H9 (cell line): ENCODE data around the gene KLC4. TPM values are rescaled to one million over a fixed set of nuclear protein-coding genes. Genes with fewer than 3 reads are reported as not detected.
A peak's percentile ranks its signal among the peaks of the same experiment; 100 is the strongest.

Experiments used
- DNase-seq: peaks from one replicate; pipeline ENCODE4 v3.0.0-alpha.2; 2017
- H2AFZ ChIP-seq: one replicate; pipeline ENCODE4 v1.6.1; 2013; ENCODE audit warnings: mild to moderate bottlenecking, low read length, control low read depth, moderate library complexity
- H2AK5ac ChIP-seq: 2 replicates; pipeline ENCODE4 v1.6.1; 2013; ENCODE audit warnings: low read length, control low read depth, mixed read lengths; ENCODE audit not compliant: insufficient read length
- H2BK120ac ChIP-seq: one replicate; pipeline ENCODE4 v1.6.1; 2013; ENCODE audit warnings: low read depth, mild to moderate bottlenecking, low read length, control low read depth, inconsistent platforms; ENCODE audit not compliant: poor library complexity, severe bottlenecking
- H2BK12ac ChIP-seq: 2 replicates; pipeline ENCODE4 v1.6.1; 2013; ENCODE audit warnings: low read length, control low read depth, mixed read lengths, low read depth; ENCODE audit not compliant: insufficient read length
- H2BK15ac ChIP-seq: 2 replicates; pipeline ENCODE4 v1.6.1; 2013; ENCODE audit warnings: low read depth, low read length, control low read depth
- H2BK20ac ChIP-seq: one replicate; pipeline ENCODE4 v1.6.1; 2013; ENCODE audit warnings: low read depth, mild to moderate bottlenecking, low read length, control low read depth, inconsistent platforms; ENCODE audit not compliant: poor library complexity, severe bottlenecking
- H2BK5ac ChIP-seq: 2 replicates; pipeline ENCODE4 v1.6.1; 2013; ENCODE audit warnings: low read length, control low read depth, mixed read lengths; ENCODE audit not compliant: insufficient read length
- H3K14ac ChIP-seq: 2 replicates; pipeline ENCODE4 v1.6.1; 2013; ENCODE audit warnings: low read length, control low read depth; ENCODE audit not compliant: insufficient read depth
- H3K18ac ChIP-seq: 2 replicates; pipeline ENCODE4 v1.6.1; 2013; ENCODE audit warnings: low read depth, mild to moderate bottlenecking, mixed read lengths, low read length, control low read depth; ENCODE audit not compliant: insufficient read length
- H3K23ac ChIP-seq: 2 replicates; pipeline ENCODE4 v1.6.1; 2013; ENCODE audit warnings: low read length, control low read depth, mixed read lengths, low read depth; ENCODE audit not compliant: insufficient read length
- H3K23me2 ChIP-seq: 2 replicates; pipeline ENCODE4 v1.6.1; 2013; ENCODE audit warnings: low read depth, mild to moderate bottlenecking, mixed read lengths, low read length, control low read depth; ENCODE audit not compliant: insufficient read length, poor library complexity, severe bottlenecking
- H3K27ac ChIP-seq: 2 replicates; pipeline ENCODE4 v1.5.1; 2013; ENCODE audit warnings: low read length, control low read depth, mixed read lengths, low read depth; ENCODE audit not compliant: insufficient read length
- H3K27me3 ChIP-seq: 2 replicates; pipeline ENCODE4 v1.6.1; 2013; ENCODE audit warnings: low read length, control low read depth, inconsistent platforms; ENCODE audit not compliant: insufficient read depth
- H3K4ac ChIP-seq: 2 replicates; pipeline ENCODE4 v1.6.1; 2013; ENCODE audit warnings: low read depth, mild to moderate bottlenecking, control low read depth, inconsistent platforms, low read length, moderate library complexity
- H3K4me1 ChIP-seq: 2 replicates; pipeline ENCODE4 v1.6.1; 2013; ENCODE audit warnings: low read length, control low read depth, inconsistent platforms; ENCODE audit not compliant: insufficient read depth
- H3K4me2 ChIP-seq: 2 replicates; pipeline ENCODE4 v1.6.1; 2013; ENCODE audit warnings: low read length, control low read depth, mixed read lengths; ENCODE audit not compliant: insufficient read length, insufficient read depth
- H3K56ac ChIP-seq: 2 replicates; pipeline ENCODE4 v1.6.1; 2013; ENCODE audit warnings: low read depth, mild to moderate bottlenecking, mixed read lengths, low read length, control low read depth; ENCODE audit not compliant: insufficient read length
- H3K79me1 ChIP-seq: 2 replicates; pipeline ENCODE4 v1.6.1; 2013; ENCODE audit warnings: low read depth, mild to moderate bottlenecking, moderate library complexity, low read length, control low read depth, inconsistent platforms; ENCODE audit not compliant: insufficient read depth, poor library complexity, severe bottlenecking
- H3K79me2 ChIP-seq: 2 replicates; pipeline ENCODE4 v1.6.1; 2013; ENCODE audit warnings: low read length, control low read depth, inconsistent platforms; ENCODE audit not compliant: insufficient read depth
- H3K9ac ChIP-seq: 2 replicates; pipeline ENCODE4 v1.6.1; 2013; ENCODE audit warnings: low read length, control low read depth, mixed read lengths; ENCODE audit not compliant: insufficient read length; ENCODE audit errors: extremely low read depth
- H3K9me3 ChIP-seq: one replicate; pipeline ENCODE4 v1.6.1; 2013; ENCODE audit warnings: low read depth, low read length, inconsistent platforms; ENCODE audit not compliant: control insufficient read depth
- H3T11ph ChIP-seq: one replicate; pipeline ENCODE4 v1.6.1; 2013; ENCODE audit warnings: mild to moderate bottlenecking, low read length, control low read depth, inconsistent platforms
- H4K20me1 ChIP-seq: one replicate; pipeline ENCODE4 v1.6.1; 2013; ENCODE audit not compliant: control insufficient read depth, insufficient read length, insufficient read depth
- H4K5ac ChIP-seq: 2 replicates; pipeline ENCODE4 v1.6.1; 2013; ENCODE audit warnings: low read depth, mild to moderate bottlenecking, mixed read lengths, low read length, control low read depth; ENCODE audit not compliant: insufficient read length
- H4K8ac ChIP-seq: replicated peaks from 2 replicates; pipeline ENCODE4 v1.6.1; 2013; ENCODE audit warnings: low read length, control low read depth, mixed read lengths, low read depth; ENCODE audit not compliant: insufficient read length
- H4K91ac ChIP-seq: 2 replicates; pipeline ENCODE4 v1.6.1; 2013; ENCODE audit warnings: low read depth, mild to moderate bottlenecking, moderate library complexity, mixed read lengths, low read length, control low read depth; ENCODE audit not compliant: insufficient read length
- H3K27ac Mint-ChIP-seq, 3 experiments: 2 replicates in 2 of 3; 3 replicates in 1 of 3; pipeline ENCODE4 v1.8.0; 2020 to 2021; ENCODE audit warnings: mixed read lengths in 3 of 3, mild to moderate bottlenecking in 1 of 3, moderate library complexity in 1 of 3
- H3K27me3 Mint-ChIP-seq: 2 replicates; pipeline ENCODE4 v1.8.0; 2021; ENCODE audit warnings: low read depth, mild to moderate bottlenecking, moderate library complexity, mixed read lengths
- H3K36me3 Mint-ChIP-seq, 3 experiments: 2 replicates in 2 of 3; 3 replicates in 1 of 3; pipeline ENCODE4 v1.8.0; 2020 to 2021; ENCODE audit warnings: low read depth in 3 of 3, mixed read lengths in 3 of 3; ENCODE audit not compliant: insufficient read depth in 1 of 3
- H3K4me1 Mint-ChIP-seq, 2 experiments: 2 replicates each; pipeline ENCODE4 v1.8.0; 2020; ENCODE audit warnings: mixed read lengths in 2 of 2
- H3K4me3 Mint-ChIP-seq, 2 experiments: 2 replicates in 1 of 2; 3 replicates in 1 of 2; pipeline ENCODE4 v1.8.0; 2020 to 2021; ENCODE audit warnings: mild to moderate bottlenecking in 2 of 2, mixed read lengths in 2 of 2, moderate library complexity in 1 of 2
- H3K9me3 Mint-ChIP-seq, 2 experiments: 2 replicates in 1 of 2; 3 replicates in 1 of 2; pipeline ENCODE4 v1.8.0; 2020; ENCODE audit warnings: mild to moderate bottlenecking in 2 of 2, mixed read lengths in 2 of 2, moderate library complexity in 1 of 2
- WGBS: extraction: QIAGEN DNeasy Blood & Tissue Kit; methylation state at CpG from one replicate; pipeline ENCODE4 v1.1.7; 2013; ENCODE audit warnings: missing lambda C conversion rate, low lambda C conversion rate, mixed read lengths; ENCODE audit not compliant: insufficient read length; ENCODE audit errors: extremely low coverage; 5-methylcytosine and 5-hydroxymethylcytosine counted together
- total RNA-seq: library from RNA; stranded (reverse); gene quantifications from 2 replicates; pipeline ENCODE4 v1.2.1, GENCODE V29; 2021
- TF ChIP-seq, protein P1 (sequence below): fragments of 200-600 bp; sonication (generic); conservative IDR thresholded peaks from 3 replicates; pipeline ENCODE4 v1.8.0; 2021; ENCODE audit warnings: antibody characterized with exemption, mild to moderate bottlenecking

Gene KLC4
- total RNA-seq, 1 experiment from 2014 or later: 29.7 TPM

DNA sequence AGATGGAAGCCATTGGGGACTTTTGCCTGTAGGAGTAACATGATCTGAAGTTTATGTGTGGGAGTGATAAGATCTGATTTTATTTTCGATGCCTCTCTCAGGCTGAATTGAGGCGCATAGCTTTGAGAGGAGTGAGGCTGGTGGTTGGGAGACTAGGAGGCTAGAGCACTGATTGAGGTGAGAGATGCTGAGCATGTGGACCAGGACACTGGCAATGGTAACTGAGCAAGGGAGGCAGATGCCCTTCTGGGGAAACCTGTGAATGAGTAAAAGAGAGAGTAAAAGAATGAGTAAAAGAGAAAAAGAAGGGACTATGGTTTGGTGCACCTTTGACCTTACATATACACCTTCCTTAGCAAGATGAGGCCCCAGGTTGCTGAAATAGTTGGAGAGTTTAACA lies 35.0 kb upstream of the KLC4 start:
- Histone ChIP-seq H3K27me3 (no peaks in the 10 kb centered on the region), H3K79me1 (peaks cover 7% of the 10 kb centered on the region), H3K4me1 (no peaks in the 10 kb centered on the region), H3K79me2 (0 out of 2 replicates have a peak, but pooled peaks cover 2% of the 10 kb centered on the region), H3K23me2 (peaks cover 7% of the 10 kb centered on the region), H4K8ac (no peak overlapping the region), H3K9ac (no peak overlapping the region), H2AFZ (no peak overlapping the region), H3K27ac (no peak overlapping the region), H3K9me3 (no peaks in the 10 kb centered on the region), H2BK12ac (no peak overlapping the region), H3K4ac (no peak overlapping the region), H3K4me2 (no peak overlapping the region), H4K91ac (no peak overlapping the region), H3K56ac (no peak overlapping the region), H3T11ph (no peak overlapping the region), H3K14ac (no peak overlapping the region), H3K18ac (no peak overlapping the region), H2BK120ac (no peak overlapping the region), H4K5ac (no peak overlapping the region), H2BK15ac (no peak overlapping the region), H3K23ac (no peak overlapping the region), H2BK5ac (no peak overlapping the region), H2AK5ac (no peak overlapping the region), H4K20me1 (no peaks in the 10 kb centered on the region), H2BK20ac (no peak overlapping the region)
- WGBS: no CpG with 5 or more reads among the region's 2 CpGs
- peak overlapping the region in 2 of 3 experiments; percentile 4 to 42; a peak in 2 of 7 replicates for H3K27ac Mint-ChIP-seq
- H3K4me3 Mint-ChIP-seq: no peak overlapping the region
- DNase-seq: no peak
- peaks cover 40 to 66% (median 54%) of the 10 kb centered on the region in 3 experiments; a peak in 6 of 7 replicates for H3K36me3 Mint-ChIP-seq
- H3K27me3 Mint-ChIP-seq: no peaks in the 10 kb centered on the region
- peaks cover 4 to 12% of the 10 kb centered on the region in 2 experiments; a peak in 3 of 4 replicates for H3K4me1 Mint-ChIP-seq
- H3K9me3 Mint-ChIP-seq: no peaks in the 10 kb centered on the region
- TF ChIP-seq, protein P1, sequence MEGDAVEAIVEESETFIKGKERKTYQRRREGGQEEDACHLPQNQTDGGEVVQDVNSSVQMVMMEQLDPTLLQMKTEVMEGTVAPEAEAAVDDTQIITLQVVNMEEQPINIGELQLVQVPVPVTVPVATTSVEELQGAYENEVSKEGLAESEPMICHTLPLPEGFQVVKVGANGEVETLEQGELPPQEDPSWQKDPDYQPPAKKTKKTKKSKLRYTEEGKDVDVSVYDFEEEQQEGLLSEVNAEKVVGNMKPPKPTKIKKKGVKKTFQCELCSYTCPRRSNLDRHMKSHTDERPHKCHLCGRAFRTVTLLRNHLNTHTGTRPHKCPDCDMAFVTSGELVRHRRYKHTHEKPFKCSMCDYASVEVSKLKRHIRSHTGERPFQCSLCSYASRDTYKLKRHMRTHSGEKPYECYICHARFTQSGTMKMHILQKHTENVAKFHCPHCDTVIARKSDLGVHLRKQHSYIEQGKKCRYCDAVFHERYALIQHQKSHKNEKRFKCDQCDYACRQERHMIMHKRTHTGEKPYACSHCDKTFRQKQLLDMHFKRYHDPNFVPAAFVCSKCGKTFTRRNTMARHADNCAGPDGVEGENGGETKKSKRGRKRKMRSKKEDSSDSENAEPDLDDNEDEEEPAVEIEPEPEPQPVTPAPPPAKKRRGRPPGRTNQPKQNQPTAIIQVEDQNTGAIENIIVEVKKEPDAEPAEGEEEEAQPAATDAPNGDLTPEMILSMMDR: no peak
